ENCODE results near the gene ASIC4. TPM values are rescaled to one million over a fixed set of nuclear protein-coding genes. Genes with fewer than 3 reads are reported as not detected.
A peak's percentile ranks its signal among the peaks of the same experiment; 100 is the strongest.

Gene ASIC4
- total RNA-seq, 1 donor from 2014 or later: 0.26 TPM

- Histone ChIP-seq H3K27me3 (peaks cover 45% of the 10 kb centered on the region), H3K4me3 (no peak overlapping the region), H2AFZ (replicated peaks) (no peak overlapping the region), H4K20me1 (ENCODE audit: low read depth) (no peaks in the 10 kb centered on the region), H3K4me2 (peak overlapping the region; percentile 18), H3F3A (ENCODE audit: low read depth) (peaks cover 37% of the 10 kb centered on the region), H3K79me2 (ENCODE audit: low read depth) (no peaks in the 10 kb centered on the region), H3K4me1 (peaks cover 43% of the 10 kb centered on the region), H3K27ac (no peak overlapping the region), H3K36me3 (no peaks in the 10 kb centered on the region), H3K9me3 (ENCODE audit: low read depth) (no peaks in the 10 kb centered on the region), H3K9ac (no peak overlapping the region)
- Mint-ChIP-seq H3K27me3 (ENCODE audit: insufficient read depth, low read depth) (peaks cover 39% of the 10 kb centered on the region), H3K27ac (peak overlapping the region; percentile 40), H3K36me3 (no peaks in the 10 kb centered on the region), H3K4me1 (peaks cover 62% of the 10 kb centered on the region), H3K9me3 (no peaks in the 10 kb centered on the region), H3K4me3 (no peak overlapping the region)
- no peak for TF ChIP-seq EZH2phosphoT487 (IDR thresholded peaks at IDR 0.05)
- no peak for TF ChIP-seq CTCF (IDR thresholded peaks at IDR 0.05)
- no peak for TF ChIP-seq EZH2 (IDR thresholded peaks at IDR 0.05)
- DNase-seq (ENCODE audit: low spot score): no peak
These were observed 5.8 kb downstream of the ASIC4 start for GRCh38 chr2:219520079-219520478.

GRCh38 chr2:219521066-219521880 lies 7.0 kb downstream of the ASIC4 start:
- no peaks in the 10 kb centered on the region for H3K36me3 ChIP-seq
- H3K9ac ChIP-seq: no peak overlapping the region
- H3K79me2 ChIP-seq (ENCODE audit: low read depth): no peaks in the 10 kb centered on the region
- H3K4me3 ChIP-seq: peak overlapping the region; percentile 10
- peak overlapping the region; percentile 80 for H3K4me2 ChIP-seq
- Mint-ChIP-seq H3K27me3 (ENCODE audit: insufficient read depth, low read depth) (peaks cover 37% of the 10 kb centered on the region), H3K9me3 (no peaks in the 10 kb centered on the region), H3K36me3 (no peaks in the 10 kb centered on the region), H3K4me1 (peaks cover 67% of the 10 kb centered on the region), H3K4me3 (peak overlapping the region; percentile 56), H3K27ac (no peak overlapping the region)
- peak; percentile 80 for DNase-seq (ENCODE audit: low spot score)
- peaks cover 49% of the 10 kb centered on the region for H3F3A ChIP-seq (ENCODE audit: low read depth)
- peaks cover 8% of the 10 kb centered on the region for H4K20me1 ChIP-seq (ENCODE audit: low read depth)
- peaks cover 54% of the 10 kb centered on the region for H3K4me1 ChIP-seq
- TF ChIP-seq CTCF (IDR thresholded peaks at IDR 0.05) (peak; percentile 80), EZH2phosphoT487 (IDR thresholded peaks at IDR 0.05) (no peak)
- no peak overlapping the region for H2AFZ ChIP-seq (replicated peaks)
- H3K27ac ChIP-seq: no peak overlapping the region
- peaks cover 35% of the 10 kb centered on the region for H3K27me3 ChIP-seq
- H3K9me3 ChIP-seq (ENCODE audit: low read depth): no peaks in the 10 kb centered on the region

- peaks cover 56% of the 10 kb centered on the region for H3F3A ChIP-seq (ENCODE audit: low read depth)
- DNase-seq (ENCODE audit: low spot score): peak; percentile 83
- no peaks in the 10 kb centered on the region for H3K79me2 ChIP-seq (ENCODE audit: low read depth)
- Mint-ChIP-seq H3K4me1 (peaks cover 73% of the 10 kb centered on the region), H3K4me3 (peak overlapping the region; percentile 56), H3K27ac (no peak overlapping the region), H3K27me3 (ENCODE audit: insufficient read depth, low read depth) (peaks cover 32% of the 10 kb centered on the region), H3K9me3 (no peaks in the 10 kb centered on the region), H3K36me3 (no peaks in the 10 kb centered on the region)
- no peaks in the 10 kb centered on the region for H3K36me3 ChIP-seq
- H3K9ac ChIP-seq: no peak overlapping the region
- TF ChIP-seq EZH2 (IDR thresholded peaks at IDR 0.05) (no peak), CTCF (IDR thresholded peaks at IDR 0.05) (no peak), EZH2phosphoT487 (IDR thresholded peaks at IDR 0.05) (no peak)
- peak overlapping the region; percentile 40 for H3K4me3 ChIP-seq
- peaks cover 15% of the 10 kb centered on the region for H4K20me1 ChIP-seq (ENCODE audit: low read depth)
- H3K4me2 ChIP-seq: peak overlapping the region; percentile 80
- H3K4me1 ChIP-seq: peaks cover 65% of the 10 kb centered on the region
- H3K27ac ChIP-seq: no peak overlapping the region
- H3K9me3 ChIP-seq (ENCODE audit: low read depth): no peaks in the 10 kb centered on the region
- peak overlapping the region; percentile 70 for H2AFZ ChIP-seq (replicated peaks)
- peaks cover 26% of the 10 kb centered on the region for H3K27me3 ChIP-seq
These were observed 8.1 kb downstream of the ASIC4 start for GRCh38 chr2:219522111-219523030.

All from neural progenitor cell (in vitro differentiated cells).